Measurements from ENCODE around the gene PRPF40B. TPM values are rescaled to one million over a fixed set of nuclear protein-coding genes. Genes with fewer than 3 reads are reported as not detected.

PRPF40B gene
- total and polyA plus RNA-seq, 3 donors from 2014 or later, result 49.2 to 66.8 (median 66.7) TPM

- WGBS, 2 donors, result 68% methylated on average over 2 of the region's 2 CpGs; no CpG with 5 or more reads in 1 of the 2 donors
- peaks cover 47% of the 10 kb centered on the region for H3K4me1 ChIP-seq
These were observed 42.0 kb downstream of the PRPF40B start for GRCh38 chr12:49665384-49665783.

GRCh38 chr12:49666176-49666575 is 42.8 kb downstream of the PRPF40B start:
- Histone ChIP-seq H3K27ac (no peak overlapping the region), H3K36me3 (ENCODE audit: low read depth, missing control alignments) (no peaks in the 10 kb centered on the region), H3K9me3 (no peaks in the 10 kb centered on the region), H3K4me1 (peaks cover 48% of the 10 kb centered on the region), H3K27me3 (no peaks in the 10 kb centered on the region), H3K4me3 (no peak overlapping the region)
- TF ChIP-seq POLR2A (IDR thresholded peaks at IDR 0.05) (no peak), CTCF (IDR thresholded peaks at IDR 0.05) (no peak)
- intact Hi-C loops (cut with DNase I; ENCODE audit: low total_unique reads), result no loop called here
- DNase-seq, result no peak
- 94 to 95% methylated on average over 4 of the region's 4 CpGs for WGBS, 2 donors

More at GRCh38 chr12:49665384-49665783, 42.0 kb downstream of the PRPF40B start:
- DNase-seq, result no peak
- TF ChIP-seq CTCF (IDR thresholded peaks at IDR 0.05) (no peak), POLR2A (IDR thresholded peaks at IDR 0.05) (no peak)
- Histone ChIP-seq H3K9me3 (no peaks in the 10 kb centered on the region), H3K36me3 (ENCODE audit: low read depth, missing control alignments) (no peaks in the 10 kb centered on the region), H3K4me3 (no peak overlapping the region), H3K27me3 (no peaks in the 10 kb centered on the region), H3K27ac (no peak overlapping the region)
- intact Hi-C loops (cut with DNase I; ENCODE audit: low total_unique reads), result no loop called here

- no peak overlapping the region for H3K4me3 ChIP-seq
- TF ChIP-seq CTCF (IDR thresholded peaks at IDR 0.05), result no peak
- TF ChIP-seq POLR2A (IDR thresholded peaks at IDR 0.05), result no peak
- peaks cover 48% of the 10 kb centered on the region for H3K4me1 ChIP-seq
- H3K36me3 ChIP-seq (ENCODE audit: low read depth, missing control alignments), result no peaks in the 10 kb centered on the region
- WGBS, 2 donors, result 89 to 91% methylated on average over 2 of the region's 2 CpGs
- H3K27me3 ChIP-seq, result no peaks in the 10 kb centered on the region
- H3K9me3 ChIP-seq, result no peaks in the 10 kb centered on the region
- no peak for DNase-seq
- H3K27ac ChIP-seq, result no peak overlapping the region
- intact Hi-C loops (cut with DNase I; ENCODE audit: low total_unique reads), result no loop called here
These were observed 44.1 kb downstream of the PRPF40B start for GRCh38 chr12:49667325-49668090.

GRCh38 chr12:49669796-49670195 is 46.4 kb downstream of the PRPF40B start:
- no peak overlapping the region for H3K4me3 ChIP-seq
- TF ChIP-seq CTCF (IDR thresholded peaks at IDR 0.05) (no peak), POLR2A (IDR thresholded peaks at IDR 0.05) (no peak)
- no peaks in the 10 kb centered on the region for H3K27me3 ChIP-seq
- no peaks in the 10 kb centered on the region for H3K36me3 ChIP-seq (ENCODE audit: low read depth, missing control alignments)
- DNase-seq, result no peak
- intact Hi-C loops (cut with DNase I; ENCODE audit: low total_unique reads), result no loop called here
- no peaks in the 10 kb centered on the region for H3K9me3 ChIP-seq
- H3K4me1 ChIP-seq, result peaks cover 50% of the 10 kb centered on the region
- H3K27ac ChIP-seq, result peak overlapping the region; percentile 7 to 96
- WGBS, 2 donors, result 85 to 97% methylated on average over 4 of the region's 4 CpGs

Data from testis (tissue), 3 donors.